A673 (cell line): ENCODE results near the gene SPATA3. TPM values are rescaled to one million over a fixed set of nuclear protein-coding genes. Genes with fewer than 3 reads are reported as not detected.

ENCODE experiments used
- BruUV-seq: library from RNA; stranded (reverse); fragments of 400-500 nt; replicated peaks from 2 replicates; lab custom pipeline; 2021; lab: Mats Ljungman, UMichigan
- CTCF ChIA-PET: fragments of 300-600 bp; sonication (Branson Sonifier 250); formaldehyde crosslinking; loops from one replicate; lab custom pipeline; 2022; ENCODE audit warnings: antibody characterized with exemption; lab: Charles Lee
- POLR2A ChIA-PET: fragments of 300-600 bp; sonication (Branson Sonifier 250); formaldehyde crosslinking; loops from one replicate; lab custom pipeline; 2022; ENCODE audit warnings: antibody characterized with exemption; ENCODE audit not compliant: low non-redundant PET; lab: Charles Lee
- DNase-seq: peaks from one replicate; pipeline ENCODE4 v3.0.0-alpha.2; 2015; ENCODE audit warnings: low spot score
- H3K27ac ChIP-seq: fragments of 200-600 bp; sonication (generic); 2 replicates; pipeline ENCODE4 v1.5.1; 2016; ENCODE audit warnings: mixed run types, low read depth, mild to moderate bottlenecking, mixed read lengths, antibody characterized with exemption, low read length; ENCODE audit not compliant: poor library complexity, severe bottlenecking
- H3K27me3 ChIP-seq: fragments of 200-600 bp; sonication (generic); replicated peaks from 2 replicates; pipeline ENCODE4 v1.6.1; 2017; ENCODE audit warnings: mixed run types, low read depth, mild to moderate bottlenecking, mixed read lengths, antibody characterized with exemption, low read length; ENCODE audit not compliant: insufficient read depth, poor library complexity
- H3K36me3 ChIP-seq: fragments of 200-600 bp; sonication (generic); 2 replicates; pipeline ENCODE4 v1.6.1; 2016; ENCODE audit warnings: mixed run types, mild to moderate bottlenecking, mixed read lengths, antibody characterized with exemption, low read length; ENCODE audit not compliant: insufficient read depth, poor library complexity, severe bottlenecking
- H3K4me1 ChIP-seq: fragments of 200-600 bp; sonication (generic); 2 replicates; pipeline ENCODE4 v1.6.1; 2017; ENCODE audit warnings: mixed run types, mild to moderate bottlenecking, mixed read lengths, antibody characterized with exemption, low read length; ENCODE audit not compliant: insufficient read depth, poor library complexity, severe bottlenecking
- H3K4me3 ChIP-seq: fragments of 200-600 bp; sonication (generic); 2 replicates; pipeline ENCODE4 v1.5.1; 2016; ENCODE audit warnings: low read depth, mixed run types, mild to moderate bottlenecking, mixed read lengths, low read length; ENCODE audit not compliant: poor library complexity, severe bottlenecking
- H3K9me3 ChIP-seq: fragments of 200-600 bp; sonication (generic); 2 replicates; pipeline ENCODE4 v1.6.1; 2016; ENCODE audit warnings: mixed run types, low read depth, mild to moderate bottlenecking, mixed read lengths, antibody characterized with exemption, low read length; ENCODE audit not compliant: poor library complexity, severe bottlenecking
- EZH2 ChIP-seq: fragments of 200-600 bp; sonication (generic); IDR thresholded peaks from 2 replicates; pipeline ENCODE4 v1.6.1; 2017; ENCODE audit warnings: borderline replicate concordance, low read depth, mild to moderate bottlenecking, mixed read lengths, antibody characterized with exemption, low read length; ENCODE audit not compliant: poor library complexity, severe bottlenecking
- intact Hi-C: fragments of 100-400 bp; cut with micrococcal nuclease; formaldehyde crosslinking; loops from one replicate; pipeline ENCODE4 v1.10.0; 2022; ENCODE audit not compliant: unreplicated experiment
- total RNA-seq: library from RNA; stranded (reverse); gene quantifications from 2 replicates; pipeline ENCODE4 v1.2.3, GENCODE V29; 2021
- TF ChIP-seq, protein P1 (sequence below): fragments of 300-800, 200-600 bp; sonication (generic); conservative IDR thresholded peaks from 2 replicates; pipeline ENCODE4 v1.5.1; 2017; ENCODE audit warnings: low read depth, mild to moderate bottlenecking, antibody characterized with exemption, low read length, moderate library complexity, mixed read lengths

The SPATA3 gene
- total RNA-seq, 1 experiment from 2014 or later: not detected

DNA sequence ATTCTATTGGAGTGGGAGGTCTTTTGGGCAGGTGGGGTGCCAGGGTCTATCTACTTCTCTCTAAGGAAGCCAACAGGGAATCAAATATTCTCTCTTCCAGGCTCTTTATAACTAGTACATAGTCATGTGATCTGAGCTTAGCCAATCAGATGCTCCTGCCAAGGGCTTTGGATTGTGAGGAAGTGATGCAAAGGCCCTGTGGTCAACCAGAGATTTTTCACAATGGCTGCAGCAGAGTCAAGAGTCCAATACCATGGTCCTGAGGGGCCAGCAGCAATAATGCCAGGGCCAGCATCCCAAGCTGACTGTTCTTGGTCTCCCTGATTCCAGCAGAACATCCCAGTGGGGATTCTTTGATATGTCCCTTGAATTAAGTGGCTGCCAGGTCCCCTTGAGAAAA is 33.0 kb downstream of the SPATA3 start:
- Histone ChIP-seq H3K36me3 (no peaks in the 10 kb centered on the region), H3K27ac (no peak overlapping the region), H3K9me3 (no peaks in the 10 kb centered on the region), H3K27me3 (peaks cover 10% of the 10 kb centered on the region), H3K4me1 (no peaks in the 10 kb centered on the region), H3K4me3 (no peak overlapping the region)
- POLR2A ChIA-PET: no interaction called here
- DNase-seq: no peak
- CTCF ChIA-PET: no interaction called here
- no TSS peak for BruUV-seq
- no peak for TF ChIP-seq EZH2
- TF ChIP-seq, protein P1, sequence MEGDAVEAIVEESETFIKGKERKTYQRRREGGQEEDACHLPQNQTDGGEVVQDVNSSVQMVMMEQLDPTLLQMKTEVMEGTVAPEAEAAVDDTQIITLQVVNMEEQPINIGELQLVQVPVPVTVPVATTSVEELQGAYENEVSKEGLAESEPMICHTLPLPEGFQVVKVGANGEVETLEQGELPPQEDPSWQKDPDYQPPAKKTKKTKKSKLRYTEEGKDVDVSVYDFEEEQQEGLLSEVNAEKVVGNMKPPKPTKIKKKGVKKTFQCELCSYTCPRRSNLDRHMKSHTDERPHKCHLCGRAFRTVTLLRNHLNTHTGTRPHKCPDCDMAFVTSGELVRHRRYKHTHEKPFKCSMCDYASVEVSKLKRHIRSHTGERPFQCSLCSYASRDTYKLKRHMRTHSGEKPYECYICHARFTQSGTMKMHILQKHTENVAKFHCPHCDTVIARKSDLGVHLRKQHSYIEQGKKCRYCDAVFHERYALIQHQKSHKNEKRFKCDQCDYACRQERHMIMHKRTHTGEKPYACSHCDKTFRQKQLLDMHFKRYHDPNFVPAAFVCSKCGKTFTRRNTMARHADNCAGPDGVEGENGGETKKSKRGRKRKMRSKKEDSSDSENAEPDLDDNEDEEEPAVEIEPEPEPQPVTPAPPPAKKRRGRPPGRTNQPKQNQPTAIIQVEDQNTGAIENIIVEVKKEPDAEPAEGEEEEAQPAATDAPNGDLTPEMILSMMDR: no peak
- intact Hi-C loops: no loop called here

DNA sequence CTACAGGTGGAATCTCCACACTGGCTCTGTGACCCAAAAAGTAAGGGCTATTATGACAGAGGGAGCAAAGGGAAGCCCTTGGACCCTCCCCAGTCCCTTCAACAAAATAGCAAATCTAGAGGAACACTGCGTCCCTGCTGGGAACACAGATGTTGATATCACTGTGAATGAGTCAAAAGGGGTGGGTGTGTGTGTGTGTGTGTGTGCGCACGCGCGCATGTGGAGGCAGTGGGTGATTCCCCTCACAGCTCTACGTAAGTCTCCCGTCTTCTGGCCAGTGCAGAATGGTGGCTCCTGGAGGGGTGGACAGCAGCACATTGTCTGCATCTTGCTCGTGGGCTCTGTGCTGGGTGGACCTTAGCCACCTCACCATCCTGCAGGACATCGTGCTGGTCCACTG is 33.6 kb downstream of the SPATA3 start:
- CTCF ChIA-PET: no interaction called here
- no peak overlapping the region for H3K27ac ChIP-seq
- BruUV-seq: no TSS peak
- intact Hi-C loops: no loop called here
- TF ChIP-seq EZH2: no peak
- TF ChIP-seq, protein P1: no peak
- POLR2A ChIA-PET: no interaction called here
- H3K4me3 ChIP-seq: no peak overlapping the region
- no peaks in the 10 kb centered on the region for H3K36me3 ChIP-seq
- H3K9me3 ChIP-seq: no peaks in the 10 kb centered on the region
- peaks cover 17% of the 10 kb centered on the region for H3K27me3 ChIP-seq
- no peak for DNase-seq
- H3K4me1 ChIP-seq: no peaks in the 10 kb centered on the region

DNA sequence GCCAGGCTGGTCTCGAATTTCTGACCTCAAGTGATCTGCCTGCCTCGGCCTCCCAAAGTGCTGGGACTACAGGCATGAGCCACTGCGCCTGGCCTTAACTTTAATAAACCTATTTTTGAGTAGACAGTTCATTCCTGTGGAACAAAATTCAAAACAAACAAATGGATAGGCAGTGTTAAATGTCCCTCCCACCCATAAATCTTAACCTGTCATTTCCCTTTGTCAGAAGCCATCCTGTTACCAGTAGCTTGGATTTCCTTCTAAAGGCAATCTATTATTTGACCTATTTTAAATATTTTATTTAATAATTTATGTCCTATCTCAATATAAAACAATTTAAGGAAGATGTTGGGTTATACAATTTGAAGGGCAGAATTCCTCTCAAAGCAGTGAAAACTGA is 34.8 kb downstream of the SPATA3 start:
- CTCF ChIA-PET: no interaction called here
- no peak overlapping the region for H3K4me3 ChIP-seq
- no TSS peak for BruUV-seq
- intact Hi-C loops: no loop called here
- H3K9me3 ChIP-seq: no peaks in the 10 kb centered on the region
- no peak for DNase-seq
- H3K27ac ChIP-seq: no peak overlapping the region
- TF ChIP-seq, protein P1: no peak
- TF ChIP-seq EZH2: no peak
- POLR2A ChIA-PET: no interaction called here
- no peaks in the 10 kb centered on the region for H3K4me1 ChIP-seq
- peaks cover 29% of the 10 kb centered on the region for H3K27me3 ChIP-seq
- H3K36me3 ChIP-seq: no peaks in the 10 kb centered on the region
